ENCODE data around the gene USP3.

GRCh38 chr15:63601704-63602185 lies 97.4 kb downstream of the USP3 start:
- TF ChIP-seq ELK1 (IDR thresholded peaks at IDR 0.05; ENCODE audit: borderline replicate concordance, low read depth, low read length) = no peak
- TF ChIP-seq CHD1 (IDR thresholded peaks at IDR 0.05; ENCODE audit: low read depth, low read length) = no peak
- TF ChIP-seq CTCF (conservative IDR thresholded peaks at IDR 0.05; ENCODE audit: low read depth, low read length) = no peak
- TF ChIP-seq RAD21 (IDR thresholded peaks at IDR 0.05; ENCODE audit: low read length) = no peak
- no peak for TF ChIP-seq POLR2A (IDR thresholded peaks at IDR 0.05; ENCODE audit: low read depth, low read length)
- no peak for TF ChIP-seq NFE2L2 (IDR thresholded peaks at IDR 0.05; ENCODE audit: low read depth, low read length)
- no peak for TF ChIP-seq MAFK (IDR thresholded peaks at IDR 0.05; ENCODE audit: low read depth, low read length)
- TF ChIP-seq FOS (IDR thresholded peaks at IDR 0.05; ENCODE audit: low read depth, low read length) = no peak
- TF ChIP-seq MXI1 (IDR thresholded peaks at IDR 0.05; ENCODE audit: borderline replicate concordance, low read depth, low read length) = no peak
- TF ChIP-seq RCOR1 (IDR thresholded peaks at IDR 0.05; ENCODE audit: insufficient replicate concordance, low read length) = no peak
- no peak for TF ChIP-seq CEBPB (IDR thresholded peaks at IDR 0.05; ENCODE audit: low read depth, low read length)
